ENCODE results near the gene TEKT3.

The TEKT3 gene

GRCh38 chr17:15348021-15348420 lies 6.6 kb upstream of the TEKT3 start:
- no peaks in the 10 kb centered on the region for H3K36me3 ChIP-seq (ENCODE audit: control insufficient read depth in 1 of 2, insufficient read depth in 2 of 2, low read length in 2 of 2)
- no peak overlapping the region for H3K9ac ChIP-seq (ENCODE audit: low read length)
- no peak overlapping the region for H3K27ac ChIP-seq (ENCODE audit: low read depth, low read length)
- H3K79me1 ChIP-seq (ENCODE audit: low read length), result peaks cover 8% of the 10 kb centered on the region
- H2AFZ ChIP-seq (ENCODE audit: insufficient read depth, low read length, poor library complexity), result no peak overlapping the region
- no peak overlapping the region for H2BK12ac ChIP-seq (ENCODE audit: low read length)
- no peaks in the 10 kb centered on the region for H3K79me2 ChIP-seq (ENCODE audit: control insufficient read depth, insufficient read depth, low read length, poor library complexity)
- H3K4me3 ChIP-seq (ENCODE audit: low read depth, low read length), result no peak overlapping the region
- H2AK5ac ChIP-seq (ENCODE audit: low read length), result no peak overlapping the region
- no peak for DNase-seq
- H3K4ac ChIP-seq (ENCODE audit: low read depth, low read length), result no peak overlapping the region
- H3K23ac ChIP-seq (ENCODE audit: low read length), result no peak overlapping the region
- no peaks in the 10 kb centered on the region for H3K9me3 ChIP-seq (ENCODE audit: insufficient read depth, low read depth, low read length)
- H3K14ac ChIP-seq (ENCODE audit: low read length), result no peak overlapping the region
- H4K91ac ChIP-seq (ENCODE audit: low read depth, low read length), result no peak overlapping the region
- H2BK120ac ChIP-seq (ENCODE audit: insufficient read depth, low read length, poor library complexity), result no peak overlapping the region
- no peak overlapping the region for H4K8ac ChIP-seq (ENCODE audit: low read depth, low read length)
- H4K12ac ChIP-seq (ENCODE audit: low read depth, low read length), result no peak overlapping the region
- no peak overlapping the region for H3K4me2 ChIP-seq (ENCODE audit: low read length)
- no peaks in the 10 kb centered on the region for H3K27me3 ChIP-seq (ENCODE audit: insufficient read depth, low read length)
- no peak overlapping the region for H3K18ac ChIP-seq (ENCODE audit: low read length)
- peaks cover 10 to 15% of the 10 kb centered on the region in 2 experiments for H3K4me1 ChIP-seq (ENCODE audit: control insufficient read depth in 1 of 2, insufficient read depth in 2 of 2, low read length in 2 of 2)
- no CpG with 5 or more reads among the region's 4 CpGs for WGBS (ENCODE audit: extremely low coverage, insufficient coverage, insufficient read length)
- H2BK5ac ChIP-seq (ENCODE audit: low read depth, low read length, poor library complexity), result no peak overlapping the region

GRCh38 chr17:15346066-15346595 lies 4.7 kb upstream of the TEKT3 start:
- Histone ChIP-seq H4K91ac (ENCODE audit: low read depth, low read length) (no peak overlapping the region), H3K4ac (ENCODE audit: low read depth, low read length) (no peak overlapping the region), H3K9ac (ENCODE audit: low read length) (no peak overlapping the region), H3K4me1 (ENCODE audit: control insufficient read depth in 1 of 2, insufficient read depth in 2 of 2, low read length in 2 of 2) (peaks cover 9 to 14% of the 10 kb centered on the region in 2 experiments), H4K12ac (ENCODE audit: low read depth, low read length) (no peak overlapping the region), H3K27me3 (ENCODE audit: insufficient read depth, low read length) (no peaks in the 10 kb centered on the region), H3K9me3 (ENCODE audit: insufficient read depth, low read depth, low read length) (no peaks in the 10 kb centered on the region), H3K4me3 (ENCODE audit: low read depth, low read length) (no peak overlapping the region), H4K8ac (ENCODE audit: low read depth, low read length) (no peak overlapping the region), H3K23ac (ENCODE audit: low read length) (no peak overlapping the region), H3K18ac (ENCODE audit: low read length) (no peak overlapping the region), H2AFZ (ENCODE audit: insufficient read depth, low read length, poor library complexity) (no peak overlapping the region), H3K27ac (ENCODE audit: low read depth, low read length) (no peak overlapping the region), H3K4me2 (ENCODE audit: low read length) (no peak overlapping the region), H3K14ac (ENCODE audit: low read length) (no peak overlapping the region), H3K79me1 (ENCODE audit: low read length) (peaks cover 2% of the 10 kb centered on the region), H3K79me2 (ENCODE audit: control insufficient read depth, insufficient read depth, low read length, poor library complexity) (no peaks in the 10 kb centered on the region), H2BK5ac (ENCODE audit: low read depth, low read length, poor library complexity) (no peak overlapping the region), H2AK5ac (ENCODE audit: low read length) (no peak overlapping the region), H2BK12ac (ENCODE audit: low read length) (no peak overlapping the region), H3K36me3 (ENCODE audit: control insufficient read depth in 1 of 2, insufficient read depth in 2 of 2, low read length in 2 of 2) (no peaks in the 10 kb centered on the region), H2BK120ac (ENCODE audit: insufficient read depth, low read length, poor library complexity) (no peak overlapping the region)
- no CpG with 5 or more reads among the region's 13 CpGs for WGBS (ENCODE audit: extremely low coverage, insufficient coverage, insufficient read length)
- no peak for DNase-seq

GRCh38 chr17:15343749-15344148 lies 2.4 kb upstream of the TEKT3 start:
- H2BK5ac ChIP-seq (ENCODE audit: low read depth, low read length, poor library complexity), result no peak overlapping the region
- H3K4me2 ChIP-seq (ENCODE audit: low read length), result no peak overlapping the region
- H4K8ac ChIP-seq (ENCODE audit: low read depth, low read length), result no peak overlapping the region
- no peak overlapping the region for H3K23ac ChIP-seq (ENCODE audit: low read length)
- no peak overlapping the region for H4K12ac ChIP-seq (ENCODE audit: low read depth, low read length)
- peak; percentile 42 to 56 for DNase-seq
- no peak overlapping the region for H3K9ac ChIP-seq (ENCODE audit: low read length)
- H3K4me3 ChIP-seq (ENCODE audit: low read depth, low read length), result no peak overlapping the region
- no peak overlapping the region for H2AFZ ChIP-seq (ENCODE audit: insufficient read depth, low read length, poor library complexity)
- H3K27ac ChIP-seq (ENCODE audit: low read depth, low read length), result no peak overlapping the region
- H2BK12ac ChIP-seq (ENCODE audit: low read length), result no peak overlapping the region
- H2BK120ac ChIP-seq (ENCODE audit: insufficient read depth, low read length, poor library complexity), result no peak overlapping the region
- no peaks in the 10 kb centered on the region for H3K36me3 ChIP-seq (ENCODE audit: control insufficient read depth in 1 of 2, insufficient read depth in 2 of 2, low read length in 2 of 2)
- H3K27me3 ChIP-seq (ENCODE audit: insufficient read depth, low read length), result no peaks in the 10 kb centered on the region
- H3K18ac ChIP-seq (ENCODE audit: low read length), result no peak overlapping the region
- no peaks in the 10 kb centered on the region for H3K9me3 ChIP-seq (ENCODE audit: insufficient read depth, low read depth, low read length)
- WGBS (ENCODE audit: extremely low coverage, insufficient coverage, insufficient read length), result no CpG with 5 or more reads among the region's 4 CpGs
- no peak overlapping the region for H4K91ac ChIP-seq (ENCODE audit: low read depth, low read length)
- H3K79me2 ChIP-seq (ENCODE audit: control insufficient read depth, insufficient read depth, low read length, poor library complexity), result no peaks in the 10 kb centered on the region
- no peaks in the 10 kb centered on the region for H3K79me1 ChIP-seq (ENCODE audit: low read length)
- H3K4ac ChIP-seq (ENCODE audit: low read depth, low read length), result no peak overlapping the region
- no peak overlapping the region for H2AK5ac ChIP-seq (ENCODE audit: low read length)
- peaks cover 10 to 15% of the 10 kb centered on the region in 2 experiments for H3K4me1 ChIP-seq (ENCODE audit: control insufficient read depth in 1 of 2, insufficient read depth in 2 of 2, low read length in 2 of 2)
- H3K14ac ChIP-seq (ENCODE audit: low read length), result no peak overlapping the region

- Histone ChIP-seq H3K9ac (ENCODE audit: low read length) (no peak overlapping the region), H3K14ac (ENCODE audit: low read length) (no peak overlapping the region), H2BK12ac (ENCODE audit: low read length) (peak overlapping the region; percentile 35), H3K79me2 (ENCODE audit: control insufficient read depth, insufficient read depth, low read length, poor library complexity) (no peaks in the 10 kb centered on the region), H3K27ac (ENCODE audit: low read depth, low read length) (no peak overlapping the region), H3K36me3 (ENCODE audit: control insufficient read depth in 1 of 2, insufficient read depth in 2 of 2, low read length in 2 of 2) (no peaks in the 10 kb centered on the region), H3K4me3 (ENCODE audit: low read depth, low read length) (no peak overlapping the region), H2AK5ac (ENCODE audit: low read length) (no peak overlapping the region), H3K4ac (ENCODE audit: low read depth, low read length) (no peak overlapping the region), H3K4me2 (ENCODE audit: low read length) (no peak overlapping the region), H3K27me3 (ENCODE audit: insufficient read depth, low read length) (no peaks in the 10 kb centered on the region), H3K18ac (ENCODE audit: low read length) (no peak overlapping the region), H4K91ac (ENCODE audit: low read depth, low read length) (no peak overlapping the region), H4K8ac (ENCODE audit: low read depth, low read length) (no peak overlapping the region), H3K4me1 (ENCODE audit: control insufficient read depth in 1 of 2, insufficient read depth in 2 of 2, low read length in 2 of 2) (peaks cover 10 to 15% of the 10 kb centered on the region in 2 experiments), H3K9me3 (ENCODE audit: insufficient read depth, low read depth, low read length) (no peaks in the 10 kb centered on the region), H3K23ac (ENCODE audit: low read length) (no peak overlapping the region), H3K79me1 (ENCODE audit: low read length) (no peaks in the 10 kb centered on the region), H2AFZ (ENCODE audit: insufficient read depth, low read length, poor library complexity) (no peak overlapping the region), H4K12ac (ENCODE audit: low read depth, low read length) (no peak overlapping the region), H2BK120ac (ENCODE audit: insufficient read depth, low read length, poor library complexity) (no peak overlapping the region), H2BK5ac (ENCODE audit: low read depth, low read length, poor library complexity) (no peak overlapping the region)
- no CpG with 5 or more reads among the region's 7 CpGs for WGBS (ENCODE audit: extremely low coverage, insufficient coverage, insufficient read length)
- no peak for DNase-seq
Observed at GRCh38 chr17:15342460-15342859, 1.1 kb upstream of the TEKT3 start.

All from trophoblast cell (in vitro differentiated cells and primary cell).